ENCODE measurements around the gene TSPAN9.
A peak's percentile ranks its signal among the peaks of the same experiment; 100 is the strongest.

Gene TSPAN9

GRCh38 chr12:3243376-3244084 is 166.4 kb downstream of the TSPAN9 start:
- H3K36me3 ChIP-seq, result peaks cover 0 to 6% (median 0%) of the 10 kb centered on the region in 11 experiments; a peak in 3 of 22 replicates
- no peaks in the 10 kb centered on the region for H3K27me3 ChIP-seq
- H3K9ac ChIP-seq, result peak overlapping the region in 3 of 11 experiments; percentile 22 to 50 (median 45); a peak in 5 of 22 replicates
- H4K20me1 ChIP-seq, result peaks cover 0 to 12% (median 0%) of the 10 kb centered on the region in 11 experiments; a peak in 1 of 22 replicates
- H3K4me2 ChIP-seq, result peak overlapping the region; percentile 5 to 76 (median 55); a peak in 21 of 22 replicates
- H3K4me3 ChIP-seq, result no peak overlapping the region
- no peak for TF ChIP-seq Cebpa-rat (IDR thresholded peaks at IDR 0.05)
- peaks cover 0 to 13% (median 0%) of the 10 kb centered on the region in 11 experiments; a peak in 4 of 22 replicates for H3K9me3 ChIP-seq (replicated peaks in 1 of 11)
- H3K27ac ChIP-seq, result peak overlapping the region in 6 of 11 experiments; percentile 2 to 63 (median 47); a peak in 12 of 22 replicates
- H3K4me1 ChIP-seq, result peaks cover 18 to 68% (median 60%) of the 10 kb centered on the region in 10 experiments

- Histone ChIP-seq H3K4me3 (no peak overlapping the region), H4K20me1 (peaks cover 0 to 12% (median 0%) of the 10 kb centered on the region in 11 experiments; a peak in 1 of 22 replicates), H3K9ac (peak overlapping the region in 1 of 11 experiments; percentile 22; a peak in 1 of 22 replicates), H3K27ac (peak overlapping the region in 4 of 11 experiments; percentile 43 to 63 (median 54); a peak in 9 of 22 replicates), H3K4me2 (peak overlapping the region in 9 of 11 experiments; percentile 38 to 76 (median 57); a peak in 16 of 22 replicates), H3K27me3 (no peaks in the 10 kb centered on the region), H3K4me1 (peaks cover 26 to 68% (median 60%) of the 10 kb centered on the region in 10 experiments), H3K9me3 (replicated peaks in 1 of 11) (peaks cover 0 to 13% (median 0%) of the 10 kb centered on the region in 11 experiments; a peak in 4 of 22 replicates), H3K36me3 (peaks cover 0 to 6% (median 0%) of the 10 kb centered on the region in 11 experiments; a peak in 3 of 22 replicates)
- no peak for TF ChIP-seq Cebpa-rat (IDR thresholded peaks at IDR 0.05)
Observed at GRCh38 chr12:3244219-3244750, 167.1 kb downstream of the TSPAN9 start.

GRCh38 chr12:3246253-3246652 is 169.1 kb downstream of the TSPAN9 start:
- Histone ChIP-seq H3K9me3 (replicated peaks in 1 of 11) (peaks cover 0 to 13% (median 0%) of the 10 kb centered on the region in 11 experiments; a peak in 4 of 22 replicates), H3K9ac (no peak overlapping the region), H3K4me3 (no peak overlapping the region), H3K27me3 (no peaks in the 10 kb centered on the region), H4K20me1 (peaks cover 0 to 12% (median 0%) of the 10 kb centered on the region in 11 experiments; a peak in 1 of 22 replicates), H3K36me3 (peaks cover 0 to 6% (median 0%) of the 10 kb centered on the region in 11 experiments; a peak in 3 of 22 replicates), H3K27ac (peak overlapping the region in 4 of 11 experiments; percentile 41 to 86 (median 52); a peak in 7 of 22 replicates), H3K4me1 (peaks cover 45 to 83% (median 79%) of the 10 kb centered on the region in 10 experiments), H3K4me2 (peak overlapping the region in 9 of 11 experiments; percentile 12 to 50 (median 38); a peak in 16 of 22 replicates)
- TF ChIP-seq Cebpa-rat (IDR thresholded peaks at IDR 0.05), result no peak

GRCh38 chr12:3247077-3247476 is 169.9 kb downstream of the TSPAN9 start:
- TF ChIP-seq Cebpa-rat (IDR thresholded peaks at IDR 0.05), result no peak
- Histone ChIP-seq H3K9ac (peak overlapping the region in 1 of 11 experiments; percentile 77; a peak in 1 of 22 replicates), H3K9me3 (replicated peaks in 1 of 11) (peaks cover 0 to 13% (median 0%) of the 10 kb centered on the region in 11 experiments; a peak in 4 of 22 replicates), H3K36me3 (peaks cover 0 to 6% (median 0%) of the 10 kb centered on the region in 11 experiments; a peak in 3 of 22 replicates), H3K4me1 (peaks cover 53 to 88% (median 85%) of the 10 kb centered on the region in 10 experiments), H3K4me3 (no peak overlapping the region), H3K4me2 (peak overlapping the region in 10 of 11 experiments; percentile 52 to 97 (median 88); a peak in 19 of 22 replicates), H4K20me1 (peaks cover 0 to 12% (median 0%) of the 10 kb centered on the region in 11 experiments; a peak in 1 of 22 replicates), H3K27me3 (no peaks in the 10 kb centered on the region), H3K27ac (peak overlapping the region in 7 of 11 experiments; percentile 84 to 93 (median 88); a peak in 9 of 22 replicates)

- H3K27me3 ChIP-seq, result no peaks in the 10 kb centered on the region
- H3K27ac ChIP-seq, result peak overlapping the region in 9 of 11 experiments; percentile 59 to 93 (median 86); a peak in 17 of 22 replicates
- H3K9me3 ChIP-seq (replicated peaks in 1 of 11), result peaks cover 0 to 13% (median 0%) of the 10 kb centered on the region in 11 experiments; a peak in 4 of 22 replicates
- H3K4me2 ChIP-seq, result peak overlapping the region; percentile 52 to 97 (median 87)
- H4K20me1 ChIP-seq, result peaks cover 0 to 12% (median 0%) of the 10 kb centered on the region in 11 experiments; a peak in 1 of 22 replicates
- no peak for TF ChIP-seq Cebpa-rat (IDR thresholded peaks at IDR 0.05)
- peaks cover 57 to 88% (median 85%) of the 10 kb centered on the region in 10 experiments for H3K4me1 ChIP-seq
- no peak overlapping the region for H3K4me3 ChIP-seq
- H3K36me3 ChIP-seq, result peaks cover 0 to 6% (median 0%) of the 10 kb centered on the region in 11 experiments; a peak in 3 of 22 replicates
- peak overlapping the region in 7 of 11 experiments; percentile 57 to 77 (median 71); a peak in 9 of 22 replicates for H3K9ac ChIP-seq
Observed at GRCh38 chr12:3247629-3248161, 170.5 kb downstream of the TSPAN9 start.

- peak overlapping the region; percentile 52 to 97 (median 87) for H3K4me2 ChIP-seq
Observed at GRCh38 chr12:3249081-3249800, 172.1 kb downstream of the TSPAN9 start.

GRCh38 chr12:3250034-3250433 is 172.9 kb downstream of the TSPAN9 start:
- Histone ChIP-seq H3K4me1 (peaks cover 52 to 83% (median 75%) of the 10 kb centered on the region in 10 experiments), H3K27me3 (no peaks in the 10 kb centered on the region), H3K9me3 (replicated peaks in 1 of 11) (peaks cover 0 to 11% (median 0%) of the 10 kb centered on the region in 11 experiments; a peak in 4 of 22 replicates), H3K36me3 (peaks cover 0 to 6% (median 0%) of the 10 kb centered on the region in 11 experiments; a peak in 3 of 22 replicates), H3K27ac (peak overlapping the region in 9 of 11 experiments; percentile 58 to 93 (median 86); a peak in 18 of 22 replicates), H3K4me3 (no peak overlapping the region), H4K20me1 (no peaks in the 10 kb centered on the region), H3K9ac (peak overlapping the region in 8 of 11 experiments; percentile 49 to 77 (median 68); a peak in 11 of 22 replicates), H3K4me2 (peak overlapping the region; percentile 65 to 97 (median 87))
- no peak for TF ChIP-seq Cebpa-rat (IDR thresholded peaks at IDR 0.05)

More at GRCh38 chr12:3249081-3249800, 172.1 kb downstream of the TSPAN9 start:
- Histone ChIP-seq H3K27me3 (no peaks in the 10 kb centered on the region), H3K36me3 (peaks cover 0 to 6% (median 0%) of the 10 kb centered on the region in 11 experiments; a peak in 3 of 22 replicates), H4K20me1 (no peaks in the 10 kb centered on the region), H3K27ac (peak overlapping the region in 9 of 11 experiments; percentile 59 to 93 (median 86); a peak in 19 of 22 replicates), H3K9me3 (replicated peaks in 1 of 11) (peaks cover 0 to 13% (median 0%) of the 10 kb centered on the region in 11 experiments; a peak in 4 of 22 replicates), H3K9ac (peak overlapping the region in 9 of 11 experiments; percentile 29 to 77 (median 69); a peak in 17 of 22 replicates), H3K4me1 (peaks cover 52 to 83% (median 76%) of the 10 kb centered on the region in 10 experiments), H3K4me3 (peak overlapping the region in 5 of 10 experiments; percentile 3 to 41 (median 26); a peak in 5 of 20 replicates)
- peak in 4 of 11 experiments; percentile 17 to 63 (median 50); a peak in 5 of 22 replicates for TF ChIP-seq Cebpa-rat (IDR thresholded peaks at IDR 0.05)
